ENCODE data around the gene TTI1.

DNA sequence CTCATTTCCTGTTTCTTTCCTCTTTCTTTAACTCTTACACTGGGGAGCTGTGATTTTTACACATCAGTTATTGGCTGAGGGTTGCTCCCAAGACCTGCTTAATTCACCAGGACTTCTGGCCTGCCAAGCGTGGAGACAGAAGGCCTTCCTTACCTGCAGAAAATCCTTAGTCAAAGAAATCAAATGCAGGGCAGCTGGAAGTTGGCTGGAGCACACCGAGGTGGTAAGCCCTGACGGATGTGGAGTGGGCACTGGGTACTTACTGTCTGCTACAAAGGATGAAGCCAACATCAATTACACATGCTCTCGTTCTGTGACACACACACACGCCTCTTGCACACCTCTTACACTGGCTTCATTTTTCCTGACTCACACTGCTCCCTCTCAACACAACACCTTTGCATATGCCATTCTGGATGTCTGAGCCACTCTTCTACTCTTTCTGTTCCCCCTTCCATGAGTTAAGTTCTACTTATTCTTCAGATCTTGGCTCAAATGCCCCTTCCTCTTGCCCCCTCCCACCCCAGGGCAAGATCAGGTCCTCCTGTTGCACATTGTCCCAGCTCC, 61.6 kb downstream of the TTI1 start:
- TF ChIP-seq, protein P1, sequence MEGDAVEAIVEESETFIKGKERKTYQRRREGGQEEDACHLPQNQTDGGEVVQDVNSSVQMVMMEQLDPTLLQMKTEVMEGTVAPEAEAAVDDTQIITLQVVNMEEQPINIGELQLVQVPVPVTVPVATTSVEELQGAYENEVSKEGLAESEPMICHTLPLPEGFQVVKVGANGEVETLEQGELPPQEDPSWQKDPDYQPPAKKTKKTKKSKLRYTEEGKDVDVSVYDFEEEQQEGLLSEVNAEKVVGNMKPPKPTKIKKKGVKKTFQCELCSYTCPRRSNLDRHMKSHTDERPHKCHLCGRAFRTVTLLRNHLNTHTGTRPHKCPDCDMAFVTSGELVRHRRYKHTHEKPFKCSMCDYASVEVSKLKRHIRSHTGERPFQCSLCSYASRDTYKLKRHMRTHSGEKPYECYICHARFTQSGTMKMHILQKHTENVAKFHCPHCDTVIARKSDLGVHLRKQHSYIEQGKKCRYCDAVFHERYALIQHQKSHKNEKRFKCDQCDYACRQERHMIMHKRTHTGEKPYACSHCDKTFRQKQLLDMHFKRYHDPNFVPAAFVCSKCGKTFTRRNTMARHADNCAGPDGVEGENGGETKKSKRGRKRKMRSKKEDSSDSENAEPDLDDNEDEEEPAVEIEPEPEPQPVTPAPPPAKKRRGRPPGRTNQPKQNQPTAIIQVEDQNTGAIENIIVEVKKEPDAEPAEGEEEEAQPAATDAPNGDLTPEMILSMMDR (IDR thresholded peaks at IDR 0.05): no peak
- TF ChIP-seq POLR2A (IDR thresholded peaks at IDR 0.05) (no peak), POLR2AphosphoS5 (IDR thresholded peaks at IDR 0.05) (no peak)

Measured in gastroesophageal sphincter (tissue), 3 donors.